ENCODE data around the gene NBDY. TPM values are rescaled to one million over a fixed set of nuclear protein-coding genes. Genes with fewer than 3 reads are reported as not detected.

NBDY gene
- total RNA-seq, 4 donors from 2014 or later: 0.51 to 40.4 (median 13.3) TPM

GRCh38 chrX:56785442-56785841 is 56.4 kb downstream of the NBDY start:
- Histone ChIP-seq H3K36me3 (no peaks in the 10 kb centered on the region), H3K9me3 (no peaks in the 10 kb centered on the region), H3K27ac (no peak overlapping the region), H3K27me3 (no peaks in the 10 kb centered on the region), H3K4me1 (no peaks in the 10 kb centered on the region), H3K4me3 (no peak overlapping the region)
- intact Hi-C loops (cut with DNase I; ENCODE audit: low total_unique reads): no loop called here
- no peak for DNase-seq
- TF ChIP-seq CTCF (IDR thresholded peaks at IDR 0.05): no peak
- no peak for TF ChIP-seq POLR2A (IDR thresholded peaks at IDR 0.05)

- intact Hi-C loops (cut with DNase I; ENCODE audit: low total_unique reads): no loop called here
- TF ChIP-seq POLR2A (IDR thresholded peaks at IDR 0.05) (no peak), CTCF (IDR thresholded peaks at IDR 0.05) (no peak)
- Histone ChIP-seq H3K4me3 (no peak overlapping the region), H3K36me3 (no peaks in the 10 kb centered on the region), H3K4me1 (no peaks in the 10 kb centered on the region), H3K27me3 (no peaks in the 10 kb centered on the region), H3K27ac (no peak overlapping the region), H3K9me3 (no peaks in the 10 kb centered on the region)
- no peak for DNase-seq
Measured at GRCh38 chrX:56786889-56787733, 58.1 kb downstream of the NBDY start.

- DNase-seq: no peak
- Histone ChIP-seq H3K36me3 (no peaks in the 10 kb centered on the region), H3K9me3 (no peaks in the 10 kb centered on the region), H3K27ac (no peak overlapping the region), H3K4me3 (no peak overlapping the region), H3K4me1 (no peaks in the 10 kb centered on the region), H3K27me3 (no peaks in the 10 kb centered on the region)
- TF ChIP-seq POLR2A (IDR thresholded peaks at IDR 0.05) (no peak), CTCF (IDR thresholded peaks at IDR 0.05) (no peak)
- intact Hi-C loops (cut with DNase I; ENCODE audit: low total_unique reads): no loop called here
Measured at GRCh38 chrX:56787734-56788152, 58.7 kb downstream of the NBDY start.

GRCh38 chrX:56788229-56788628 is 59.2 kb downstream of the NBDY start:
- no peak for TF ChIP-seq POLR2A (IDR thresholded peaks at IDR 0.05)
- TF ChIP-seq CTCF (IDR thresholded peaks at IDR 0.05): no peak
- no peaks in the 10 kb centered on the region for H3K36me3 ChIP-seq
- intact Hi-C loops (cut with DNase I; ENCODE audit: low total_unique reads): no loop called here
- H3K27me3 ChIP-seq: no peaks in the 10 kb centered on the region
- peak; percentile 15 to 51 for DNase-seq
- H3K9me3 ChIP-seq: no peaks in the 10 kb centered on the region
- H3K4me3 ChIP-seq: no peak overlapping the region
- no peaks in the 10 kb centered on the region for H3K4me1 ChIP-seq
- H3K27ac ChIP-seq: peak overlapping the region in 1 of 2 donors; percentile 14

GRCh38 chrX:56788717-56789122 is 59.7 kb downstream of the NBDY start:
- Histone ChIP-seq H3K4me1 (no peaks in the 10 kb centered on the region), H3K9me3 (no peaks in the 10 kb centered on the region), H3K4me3 (no peak overlapping the region), H3K27me3 (no peaks in the 10 kb centered on the region), H3K36me3 (no peaks in the 10 kb centered on the region), H3K27ac (peak overlapping the region in 1 of 2 donors; percentile 14)
- intact Hi-C loops (cut with DNase I; ENCODE audit: low total_unique reads): no loop called here
- DNase-seq: peak; percentile 28 to 81
- TF ChIP-seq POLR2A (IDR thresholded peaks at IDR 0.05) (no peak), CTCF (IDR thresholded peaks at IDR 0.05) (peak; percentile 21 to 34 (median 30))

All from uterus (tissue), 4 donors.